Tibial artery (tissue), 4 donors: ENCODE measurements around the gene KCNH1.

Experiments used
- DNase-seq, 2 donors: peaks; one replicate each; pipeline ENCODE4 v3.0.0-alpha.2; 2019
- H3K27ac ChIP-seq, 2 donors: fragments of 200-600 bp; sonication (generic) in 1 of 2; 1 replicate in 1 of 2; 2 replicates in 1 of 2; pipeline ENCODE4 v1.5.1; 2018 to 2019; ENCODE audit warnings: mild to moderate bottlenecking in 1 of 2
- H3K27me3 ChIP-seq, 2 donors: fragments of 200-600 bp; sonication (generic) in 1 of 2; one replicate each; pipeline versions ENCODE4 v1.5.1 to v1.6.0; 2016 to 2019
- H3K36me3 ChIP-seq, 3 donors: fragments of 200-600 bp; sonication (generic) in 2 of 3; one replicate each; pipeline ENCODE4 v1.5.1; 2016 to 2019; ENCODE audit warnings: mild to moderate bottlenecking in 2 of 3
- H3K4me1 ChIP-seq, 4 donors: fragments of 200-600 bp; sonication (generic) in 2 of 4; 1 replicate in 3 of 4; 2 replicates in 1 of 4; pipeline ENCODE4 v1.5.1; 2016 to 2019
- H3K4me3 ChIP-seq, 2 donors: fragments of 200-600 bp; sonication (generic) in 1 of 2; 1 replicate in 1 of 2; 2 replicates in 1 of 2; pipeline ENCODE4 v1.5.1; 2018 to 2019; ENCODE audit warnings: mild to moderate bottlenecking in 2 of 2
- H3K9me3 ChIP-seq, 3 donors: fragments of 200-600 bp; sonication (generic) in 1 of 3; one replicate each; pipeline ENCODE4 v1.5.1; 2016 to 2019
- intact Hi-C: fragments of 100-400 bp; cut with DNase I; formaldehyde crosslinking; loops from one replicate; pipeline ENCODE4 v1.15.0; 2023; ENCODE audit warnings: low total_unique reads
- TF ChIP-seq, protein P1 (sequence below), 2 experiments: fragments of 200-600 bp in 1 of 2; fragments of 450-650 bp in 1 of 2; IDR thresholded peaks; one replicate each; pipeline ENCODE4 v1.5.1; 2017 to 2019; ENCODE audit warnings: antibody characterized with exemption in 2 of 2, mild to moderate bottlenecking in 1 of 2, moderate library complexity in 1 of 2

Gene KCNH1

GRCh38 chr1:210711825-210712612 is 421.9 kb downstream of the KCNH1 start:
- no peak overlapping the region for H3K4me3 ChIP-seq
- TF ChIP-seq, protein P1, sequence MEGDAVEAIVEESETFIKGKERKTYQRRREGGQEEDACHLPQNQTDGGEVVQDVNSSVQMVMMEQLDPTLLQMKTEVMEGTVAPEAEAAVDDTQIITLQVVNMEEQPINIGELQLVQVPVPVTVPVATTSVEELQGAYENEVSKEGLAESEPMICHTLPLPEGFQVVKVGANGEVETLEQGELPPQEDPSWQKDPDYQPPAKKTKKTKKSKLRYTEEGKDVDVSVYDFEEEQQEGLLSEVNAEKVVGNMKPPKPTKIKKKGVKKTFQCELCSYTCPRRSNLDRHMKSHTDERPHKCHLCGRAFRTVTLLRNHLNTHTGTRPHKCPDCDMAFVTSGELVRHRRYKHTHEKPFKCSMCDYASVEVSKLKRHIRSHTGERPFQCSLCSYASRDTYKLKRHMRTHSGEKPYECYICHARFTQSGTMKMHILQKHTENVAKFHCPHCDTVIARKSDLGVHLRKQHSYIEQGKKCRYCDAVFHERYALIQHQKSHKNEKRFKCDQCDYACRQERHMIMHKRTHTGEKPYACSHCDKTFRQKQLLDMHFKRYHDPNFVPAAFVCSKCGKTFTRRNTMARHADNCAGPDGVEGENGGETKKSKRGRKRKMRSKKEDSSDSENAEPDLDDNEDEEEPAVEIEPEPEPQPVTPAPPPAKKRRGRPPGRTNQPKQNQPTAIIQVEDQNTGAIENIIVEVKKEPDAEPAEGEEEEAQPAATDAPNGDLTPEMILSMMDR (IDR thresholded peaks at IDR 0.05): no peak
- H3K4me1 ChIP-seq: no peaks in the 10 kb centered on the region
- no peaks in the 10 kb centered on the region for H3K36me3 ChIP-seq
- H3K9me3 ChIP-seq: no peaks in the 10 kb centered on the region
- H3K27me3 ChIP-seq: no peaks in the 10 kb centered on the region
- no peak overlapping the region for H3K27ac ChIP-seq
- no peak for DNase-seq
- intact Hi-C loops: no loop called here

DNA sequence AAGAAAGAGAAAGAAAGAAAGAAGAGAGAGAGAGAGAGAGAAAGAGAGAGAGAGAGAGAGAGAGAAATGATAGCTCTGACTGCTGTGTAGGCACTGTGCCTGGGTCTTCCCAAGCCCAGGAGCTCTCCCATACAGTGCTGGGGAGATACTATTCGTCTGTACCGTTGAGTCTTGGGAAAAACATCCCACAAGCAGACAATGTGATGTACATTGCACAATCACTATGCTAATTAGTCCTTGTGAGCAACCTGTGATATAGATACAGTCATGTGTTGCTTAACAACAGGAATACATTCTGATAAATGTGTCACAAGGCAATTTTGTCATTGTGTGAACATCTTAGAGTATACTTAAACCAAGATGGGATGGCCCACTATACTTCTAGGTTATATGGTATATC is 424.2 kb downstream of the KCNH1 start:
- TF ChIP-seq, protein P1 (IDR thresholded peaks at IDR 0.05): no peak
- intact Hi-C loops: no loop called here
- Histone ChIP-seq H3K4me3 (no peak overlapping the region), H3K36me3 (no peaks in the 10 kb centered on the region), H3K4me1 (no peaks in the 10 kb centered on the region), H3K27ac (no peak overlapping the region), H3K27me3 (no peaks in the 10 kb centered on the region), H3K9me3 (no peaks in the 10 kb centered on the region)
- no peak for DNase-seq

GRCh38 chr1:210707300-210708240 is 426.4 kb downstream of the KCNH1 start:
- DNase-seq: no peak
- Histone ChIP-seq H3K4me1 (no peaks in the 10 kb centered on the region), H3K27ac (no peak overlapping the region), H3K9me3 (no peaks in the 10 kb centered on the region), H3K4me3 (no peak overlapping the region), H3K27me3 (no peaks in the 10 kb centered on the region), H3K36me3 (no peaks in the 10 kb centered on the region)
- intact Hi-C loops: no loop called here
- TF ChIP-seq, protein P1 (IDR thresholded peaks at IDR 0.05): no peak

GRCh38 chr1:210706246-210706645 is 427.7 kb downstream of the KCNH1 start:
- Histone ChIP-seq H3K4me1 (no peaks in the 10 kb centered on the region), H3K9me3 (no peaks in the 10 kb centered on the region), H3K36me3 (no peaks in the 10 kb centered on the region), H3K4me3 (no peak overlapping the region), H3K27ac (no peak overlapping the region), H3K27me3 (no peaks in the 10 kb centered on the region)
- intact Hi-C loops: no loop called here
- TF ChIP-seq, protein P1 (IDR thresholded peaks at IDR 0.05): no peak
- no peak for DNase-seq

DNA sequence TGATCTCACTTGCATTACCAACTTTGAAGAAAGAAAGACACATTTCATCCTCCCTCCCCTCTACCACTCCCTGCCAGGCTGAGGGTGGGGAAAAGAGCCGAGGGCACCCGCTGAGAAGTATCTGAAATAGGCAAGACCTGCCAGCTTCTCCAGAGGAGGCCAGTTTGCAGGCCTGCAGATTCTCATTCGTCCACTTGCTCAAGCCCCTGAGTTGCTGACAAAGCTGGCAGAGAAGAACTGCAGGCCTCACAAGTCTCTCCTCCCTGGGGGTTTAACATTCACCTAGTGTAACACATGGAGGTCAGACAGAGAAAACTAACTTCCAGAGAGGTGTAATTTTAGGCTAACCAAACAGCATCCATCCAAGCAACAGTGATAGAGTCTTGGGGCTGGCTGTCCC is 428.9 kb downstream of the KCNH1 start:
- intact Hi-C loops: no loop called here
- H3K9me3 ChIP-seq: no peaks in the 10 kb centered on the region
- TF ChIP-seq, protein P1 (IDR thresholded peaks at IDR 0.05): no peak
- H3K36me3 ChIP-seq: no peaks in the 10 kb centered on the region
- no peaks in the 10 kb centered on the region for H3K4me1 ChIP-seq
- H3K4me3 ChIP-seq: no peak overlapping the region
- H3K27me3 ChIP-seq: no peaks in the 10 kb centered on the region
- DNase-seq: no peak
- no peak overlapping the region for H3K27ac ChIP-seq
